ENCODE measurements around the gene EDRF1.

DNA sequence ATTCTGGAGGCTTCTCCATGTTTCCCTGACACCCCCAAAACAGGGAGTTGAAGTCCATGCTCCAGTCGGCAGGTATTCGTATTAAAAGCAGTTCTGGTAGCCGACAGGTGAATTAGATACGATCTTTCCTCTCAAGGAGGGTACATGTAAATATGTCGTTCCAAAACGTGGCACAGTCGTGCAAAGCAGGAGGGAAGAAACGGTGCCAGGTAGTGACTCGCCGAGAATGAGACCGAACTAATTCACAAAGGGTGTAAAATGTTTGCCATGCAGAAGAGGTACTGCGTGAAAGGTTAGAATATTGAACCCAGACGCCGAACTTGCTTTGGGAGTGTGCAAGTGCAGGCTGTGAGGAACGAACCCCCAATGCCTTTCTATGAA is 483 bp downstream of the EDRF1 start:
- TF ChIP-seq CTCF (IDR thresholded peaks at IDR 0.05 in 2 of 3, conservative IDR thresholded peaks at IDR 0.05 in 1 of 3; ENCODE audit: borderline replicate concordance in 1 of 3, insufficient read depth in 1 of 3, low read depth in 2 of 3, low read length in 2 of 3): no peak
- no peak for TF ChIP-seq YY1 (IDR thresholded peaks at IDR 0.05; ENCODE audit: extremely low read depth, insufficient replicate concordance, low read depth, low read length)
- TF ChIP-seq POLR2A (IDR thresholded peaks at IDR 0.05; ENCODE audit: borderline replicate concordance, extremely low read depth, insufficient read depth, insufficient read length): no peak
- no peak for TF ChIP-seq REST (IDR thresholded peaks at IDR 0.05; ENCODE audit: low read depth)
- TF ChIP-seq TCF7L2 (IDR thresholded peaks at IDR 0.05; ENCODE audit: borderline replicate concordance, extremely low read depth, insufficient read depth, insufficient read length): no peak
- no peak for TF ChIP-seq EZH2 (IDR thresholded peaks at IDR 0.05)
- peak; percentile 36; the same call in 1 of the 2 replicates for TF ChIP-seq ZFX (IDR thresholded peaks at IDR 0.05)
- no peak for TF ChIP-seq POLR2AphosphoS5 (IDR thresholded peaks at IDR 0.05; ENCODE audit: low read depth, low read length)
